HG02798 (cell line): ENCODE measurements around the gene CSTF2.

Experiments used
- ATAC-seq: cut with Tn5 transposase; IDR thresholded peaks from one replicate; pipeline ENCODE4 v1.9.1; 2021; ENCODE audit warnings: mild to moderate bottlenecking; ENCODE audit not compliant: unreplicated experiment, poor library complexity

Gene CSTF2

DNA sequence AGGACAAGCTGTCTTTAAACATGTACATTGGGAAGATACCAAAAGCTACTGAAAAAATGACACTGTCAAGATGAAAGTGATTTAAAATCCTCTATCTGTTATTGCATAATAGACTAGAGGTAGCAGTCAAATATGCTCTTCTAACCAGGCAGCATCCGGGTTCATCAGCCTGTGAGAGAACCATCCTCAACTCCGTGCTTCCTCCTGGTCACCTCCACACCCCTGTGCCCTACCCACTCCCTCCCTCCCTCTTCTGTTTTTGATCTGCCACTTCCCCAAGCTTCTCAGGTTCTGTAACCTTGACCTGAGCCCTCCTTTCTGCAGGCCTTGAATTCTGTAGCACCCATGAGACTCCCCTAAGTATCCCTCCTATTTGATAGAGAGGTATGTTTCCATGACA lies 48.1 kb downstream of the CSTF2 start:
- ATAC-seq: no peak

- ATAC-seq: no peak
Observed at GRCh38 chrX:100870527-100870926, 50.3 kb downstream of the CSTF2 start.

DNA sequence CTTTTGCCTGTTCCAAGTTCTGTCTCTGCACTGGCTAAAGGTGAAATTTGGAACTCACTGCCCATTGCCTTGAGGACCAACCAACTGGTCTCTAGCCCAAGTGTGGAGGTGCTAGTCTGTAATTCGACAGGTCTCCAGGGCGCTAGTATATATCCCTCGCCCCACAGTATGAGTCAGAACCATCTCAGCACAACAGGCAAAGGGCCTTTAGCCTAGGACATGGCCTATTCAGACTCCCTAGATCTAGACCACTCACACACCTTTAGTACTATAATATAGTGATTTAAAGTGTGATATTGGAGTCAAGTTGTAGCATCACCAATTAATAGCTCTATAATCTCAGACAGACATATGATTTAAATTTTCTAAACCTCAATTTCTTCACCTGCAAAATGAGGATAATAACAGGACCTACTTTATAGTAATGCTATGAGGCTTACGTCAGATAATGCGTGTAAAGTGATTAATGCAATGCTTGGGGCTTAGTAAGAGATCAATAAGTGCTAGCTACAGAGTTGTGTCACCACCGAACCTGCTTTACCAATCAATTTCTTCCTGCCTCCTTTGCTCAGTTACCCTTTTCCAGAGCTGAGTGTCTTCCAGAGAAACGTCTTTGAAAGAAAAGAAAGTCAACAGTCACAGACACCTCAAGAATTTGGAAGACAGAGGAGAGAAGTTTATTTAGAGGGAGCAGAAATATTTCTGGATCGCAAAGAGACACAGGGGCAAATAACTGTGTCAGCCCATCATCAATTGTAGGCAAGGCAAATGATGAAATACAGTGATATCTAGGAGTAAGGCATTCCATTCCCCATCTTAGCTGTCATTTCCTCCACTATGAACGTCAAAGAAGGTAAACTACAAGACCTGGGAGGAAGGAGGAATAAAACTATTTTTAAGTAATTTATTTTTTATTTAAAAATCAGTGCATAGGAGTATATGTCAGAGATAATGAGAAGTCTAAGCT lies 51.7 kb downstream of the CSTF2 start:
- ATAC-seq: no peak

DNA sequence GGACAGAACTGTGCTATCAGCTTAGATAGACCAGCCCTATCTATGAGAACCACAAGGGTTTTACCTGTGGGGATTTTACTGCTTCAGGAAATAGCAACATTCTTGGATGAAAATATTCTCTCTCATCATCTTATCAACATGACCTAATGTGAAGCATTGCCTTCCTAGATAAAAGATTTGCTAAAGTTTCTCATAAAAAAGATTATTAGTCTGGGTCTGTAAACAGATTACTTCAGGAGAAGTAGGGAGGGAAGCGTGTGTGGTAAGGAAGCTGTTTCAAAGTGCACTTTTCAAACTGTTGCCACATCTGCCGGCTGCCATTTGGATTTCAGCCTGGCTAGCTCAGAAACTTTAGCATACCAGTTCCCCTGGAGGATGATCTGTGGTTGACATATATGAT lies 54.1 kb downstream of the CSTF2 start, which contains the start of gene NOX1:
NOX1 (minus strand) TSS at position 35 of the 400 bp plus-strand sequence. CDS start 220 bp downstream, outside the sequence.
- ATAC-seq: no peak

DNA sequence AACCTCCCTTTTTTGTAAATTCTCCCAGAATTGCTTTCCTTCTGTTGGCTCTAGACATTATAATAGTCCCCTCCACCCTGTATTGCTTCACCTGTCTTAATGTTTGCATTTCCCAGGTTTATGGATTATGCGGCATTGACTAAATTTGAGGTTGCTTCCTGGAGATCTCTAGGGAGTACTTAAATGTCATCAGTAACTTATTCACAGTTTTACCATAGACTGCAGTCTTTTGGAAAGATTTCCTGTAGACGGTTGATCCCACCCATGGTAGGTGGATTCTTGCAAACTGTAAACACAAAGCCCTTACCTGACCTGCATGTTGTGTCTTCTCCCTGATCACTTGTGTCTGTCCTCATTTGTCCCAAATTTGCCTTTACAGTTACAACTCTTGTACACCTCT lies 60.2 kb downstream of the CSTF2 start:
- no peak for ATAC-seq

DNA sequence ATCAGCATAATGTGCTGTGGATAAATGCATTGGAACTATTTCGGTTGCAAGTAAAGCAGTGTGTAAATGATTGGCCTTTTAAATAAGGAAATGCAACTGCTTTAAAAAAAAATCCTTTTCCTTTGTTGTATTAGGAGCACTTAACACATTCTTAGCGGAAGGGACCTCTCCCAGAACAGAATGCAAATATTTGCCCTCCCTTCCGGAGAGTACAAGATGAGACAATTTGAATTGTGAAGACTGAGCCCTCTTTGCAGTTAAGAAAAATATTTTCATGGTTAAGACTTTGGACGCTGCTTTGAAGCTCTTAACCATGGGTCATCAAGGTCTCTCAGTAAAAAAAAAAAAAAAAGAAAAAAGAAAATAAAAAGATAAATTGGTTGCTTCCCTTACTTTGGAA lies 63.5 kb downstream of the CSTF2 start:
- ATAC-seq: no peak
